HG03025 (cell line): Measurements from ENCODE around the gene RAB26.
"Not testable (repeated sequence)": the region's sequence is repeated elsewhere in the genome, so short reads cannot be mapped to it uniquely, and the experiment has no call there.

Source experiments
- ATAC-seq: cut with Tn5 transposase; IDR thresholded peaks from one replicate; pipeline ENCODE4 v1.9.1; 2021; ENCODE audit warnings: mild to moderate bottlenecking, moderate library complexity; ENCODE audit not compliant: unreplicated experiment, low FRiP score

Gene RAB26

DNA sequence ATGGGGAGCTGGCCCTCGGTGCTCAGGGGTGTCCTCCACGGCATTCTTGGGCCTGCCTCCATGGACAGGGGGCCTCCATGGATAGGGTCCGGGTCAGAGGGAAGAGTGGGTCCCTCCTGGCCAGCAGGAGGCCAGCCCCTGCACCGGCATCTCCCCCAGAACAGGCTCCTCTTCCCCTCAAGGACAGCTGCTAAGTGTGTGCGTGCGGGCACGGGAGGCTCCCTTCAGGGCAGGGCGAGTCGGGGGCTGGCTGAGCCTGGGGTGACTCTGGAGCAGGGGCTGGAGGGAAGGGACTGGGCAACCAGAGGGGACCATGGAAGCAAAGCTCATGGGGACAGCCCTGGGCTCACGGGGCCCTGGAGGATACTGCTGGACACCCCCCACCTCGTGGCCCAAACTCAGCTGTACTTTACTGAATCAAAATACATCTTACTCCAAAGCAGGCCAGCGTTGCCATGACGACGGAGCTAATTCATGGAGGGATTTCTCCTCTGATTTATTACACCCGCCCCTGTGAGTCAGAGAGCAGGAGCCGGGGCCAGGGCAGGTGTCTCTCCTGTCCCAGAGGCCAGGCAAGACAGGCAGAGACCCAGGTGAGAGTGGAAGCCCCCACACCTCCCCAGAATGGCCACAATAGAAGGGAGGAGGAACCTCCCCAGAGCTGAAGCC lies 45.9 kb downstream of the RAB26 start:
- no peak for ATAC-seq

DNA sequence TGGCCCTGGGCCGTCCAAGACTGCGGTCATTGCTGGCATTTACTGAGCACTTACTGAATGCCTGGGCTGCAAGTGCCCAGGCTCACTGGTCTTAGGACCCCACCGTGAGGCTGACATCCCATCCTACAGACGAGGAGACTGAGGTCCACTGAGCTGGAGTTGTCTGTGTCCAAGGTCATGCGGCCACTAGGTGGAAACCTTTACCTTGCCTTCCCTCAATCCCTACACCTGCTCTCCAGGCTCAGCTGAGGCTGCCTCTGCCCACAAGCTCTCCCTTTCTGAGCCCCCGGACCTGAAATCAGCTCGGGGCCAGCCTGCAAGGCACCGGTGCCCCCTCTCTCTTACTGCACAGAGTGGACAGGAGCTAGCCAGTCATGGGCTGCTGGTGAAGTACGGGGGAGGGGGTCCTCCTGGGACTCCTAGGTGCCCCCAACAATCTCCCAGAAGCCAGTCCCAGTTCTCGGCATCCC lies 46.5 kb downstream of the RAB26 start:
- no peak for ATAC-seq

DNA sequence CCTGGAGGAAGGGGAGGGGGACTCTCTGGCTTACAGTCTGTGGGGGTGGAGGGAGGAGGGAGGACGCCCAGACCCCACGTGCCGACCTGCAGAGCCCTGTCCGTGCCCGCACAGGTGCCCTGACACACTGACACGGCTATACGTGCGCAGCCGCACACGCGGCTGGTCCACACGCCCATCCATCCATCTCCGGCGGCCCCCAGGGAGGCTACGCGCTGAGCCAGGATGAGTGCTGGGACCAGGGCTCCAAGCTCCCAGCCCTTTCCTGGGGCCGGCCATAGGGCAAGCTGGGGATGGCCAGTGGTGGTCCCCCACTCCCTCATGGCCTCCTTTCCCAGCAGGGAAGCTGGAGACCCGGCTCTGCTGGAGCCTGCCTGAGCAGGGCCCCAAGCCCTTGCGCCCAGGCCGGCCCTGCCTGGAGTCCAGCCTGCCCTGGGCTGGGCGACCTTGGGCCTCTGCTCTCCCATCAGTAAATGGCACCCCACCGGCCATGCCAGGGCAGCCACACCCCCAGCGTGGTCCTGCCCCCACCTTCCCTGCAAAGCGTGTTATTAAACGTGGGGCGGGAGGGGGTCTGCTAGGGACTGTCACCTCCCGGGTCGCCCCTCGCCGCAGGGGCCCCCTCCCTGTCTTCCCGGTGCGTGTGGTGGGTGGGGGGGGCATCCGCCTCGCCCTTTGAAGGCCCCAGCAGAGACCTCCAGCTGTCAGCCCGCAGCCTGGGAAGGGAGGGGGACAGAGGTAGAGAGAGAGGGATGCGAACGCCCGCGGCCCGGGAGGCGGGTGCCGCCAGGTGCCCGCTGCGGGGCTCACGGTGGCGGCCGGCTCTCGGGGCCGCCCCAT lies 47.1 kb downstream of the RAB26 start:
- ATAC-seq, result no peak

DNA sequence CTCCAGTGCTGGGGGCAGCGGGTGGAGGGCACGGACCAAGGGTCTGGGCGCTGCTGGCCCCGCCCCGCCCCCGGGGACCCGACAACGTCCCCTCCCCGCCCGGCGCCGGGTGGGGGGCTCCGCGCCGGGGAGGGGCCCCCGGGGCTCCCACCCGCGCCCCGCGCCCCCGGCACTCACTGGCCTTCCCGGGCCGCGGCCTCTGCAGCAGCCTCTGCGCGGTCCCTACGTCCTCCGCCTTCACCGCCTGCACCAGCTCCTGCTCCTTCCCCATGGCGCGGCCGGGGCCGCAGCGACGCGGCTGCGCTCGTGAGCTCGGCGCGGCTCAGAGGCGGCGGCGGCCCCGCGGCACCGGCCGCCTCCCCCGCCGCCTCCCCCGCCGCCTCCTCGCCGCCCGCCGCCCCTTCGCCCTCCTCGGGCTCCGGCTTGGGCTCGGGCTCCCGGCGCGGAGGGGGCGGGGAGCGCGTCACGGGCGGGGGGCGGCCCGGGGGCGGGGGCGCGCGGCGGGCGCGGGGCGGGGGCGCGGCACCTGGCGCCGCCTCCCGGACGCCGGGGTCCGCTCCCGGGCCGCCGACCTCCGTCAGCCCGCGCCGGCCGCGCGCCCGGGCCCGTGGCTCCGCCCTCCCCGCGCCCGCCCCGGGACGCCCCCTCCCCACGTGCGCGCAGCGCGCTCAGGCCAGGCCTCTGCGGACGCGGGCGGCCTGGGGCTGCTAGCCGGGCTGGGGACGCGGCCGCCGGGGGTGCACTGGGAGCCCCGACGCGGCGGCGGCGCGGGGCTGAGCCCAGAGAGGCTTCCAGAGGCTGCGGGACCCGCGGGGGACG lies 47.9 kb downstream of the RAB26 start, which contains the start of gene CASKIN1:
CASKIN1 (minus strand) TSS at position 444 of the 819 bp plus-strand sequence; CDS start at position 271, 173 bp downstream.
- no peak for ATAC-seq

DNA sequence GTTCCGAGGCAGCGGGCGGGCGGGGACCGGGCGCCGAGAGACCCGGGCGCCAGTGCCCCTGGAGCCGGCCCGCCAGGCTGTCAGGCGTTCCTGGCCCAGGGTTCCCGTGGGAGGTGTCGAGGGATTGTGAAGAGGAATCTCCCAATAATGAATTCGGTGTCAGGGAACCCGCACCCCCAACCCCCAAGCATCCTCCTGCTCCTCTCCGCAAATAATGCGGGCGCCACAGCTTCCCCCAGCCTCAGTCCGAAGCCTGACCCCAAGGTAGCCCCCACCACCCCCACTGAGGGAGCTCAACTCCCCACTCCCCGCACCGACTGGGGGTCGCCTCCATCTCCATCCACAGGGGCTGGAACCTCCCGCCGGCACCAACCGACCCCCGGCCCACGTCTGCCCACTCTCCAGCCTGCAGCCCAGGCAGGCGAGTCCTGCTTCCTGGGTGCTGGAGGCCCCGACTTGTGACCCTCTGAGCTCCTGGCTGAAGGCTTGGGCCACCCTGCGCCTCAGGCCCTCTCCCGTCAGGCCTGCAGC lies 48.6 kb downstream of the RAB26 start:
- ATAC-seq, result no peak

DNA sequence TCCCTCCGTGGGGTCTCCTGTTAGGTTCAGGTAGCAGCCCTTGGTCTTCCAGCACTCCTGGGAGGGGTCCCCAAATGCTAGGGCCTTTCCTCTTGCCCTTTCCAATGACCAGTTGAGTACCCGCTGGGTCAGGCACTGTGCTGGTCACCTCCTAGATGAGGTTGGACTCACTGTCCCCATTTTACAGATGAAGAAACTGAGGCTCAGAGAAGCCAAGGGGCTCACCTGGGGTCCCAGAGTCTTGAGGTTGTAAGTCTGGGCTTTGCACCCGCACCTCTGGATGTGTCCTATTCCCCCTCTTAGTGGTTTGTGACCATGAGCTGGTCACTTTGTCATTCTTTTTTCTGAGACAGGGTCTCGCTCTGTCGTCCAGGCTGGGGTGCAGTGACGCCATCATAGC lies 49.3 kb downstream of the RAB26 start:
- ATAC-seq, result no peak

DNA sequence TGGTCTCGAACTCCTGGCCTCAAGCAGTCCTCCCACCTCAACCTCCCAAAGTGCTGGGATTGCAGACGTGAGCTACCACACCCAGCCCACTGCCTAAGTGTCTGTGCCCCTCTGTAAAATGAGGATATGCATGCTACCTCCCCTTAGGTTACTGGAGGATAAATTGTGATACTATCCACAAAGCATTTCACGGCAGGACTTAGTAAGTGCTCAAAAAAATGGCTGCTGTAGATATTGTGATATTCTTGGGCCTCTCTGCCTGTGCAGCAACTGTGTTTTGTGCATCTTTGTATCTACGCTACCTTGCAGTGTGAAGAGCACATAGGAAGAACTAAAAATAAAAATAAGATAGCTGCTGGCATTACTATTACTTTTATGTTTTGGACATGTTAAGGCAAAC lies 49.9 kb downstream of the RAB26 start:
- ATAC-seq, result no peak

DNA sequence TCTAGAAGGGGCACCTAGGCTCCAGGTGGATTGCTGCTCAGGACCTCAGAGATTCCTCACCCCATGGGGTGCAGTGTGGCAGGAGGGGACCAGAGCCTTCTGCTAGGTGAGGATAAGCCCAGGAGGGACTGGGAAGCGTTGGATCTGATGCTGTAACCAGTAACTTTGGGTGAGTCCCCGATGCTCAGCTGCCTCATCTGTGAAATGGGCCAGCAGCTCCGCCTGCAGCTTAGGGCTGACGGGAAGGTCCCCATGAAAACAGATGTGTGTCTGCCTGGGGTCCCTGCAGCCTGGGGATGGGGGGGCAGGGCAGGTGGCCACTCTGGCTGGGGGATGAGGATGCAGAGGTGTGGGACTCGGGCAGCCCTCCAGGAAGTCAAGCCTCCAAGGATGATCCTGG lies 50.7 kb downstream of the RAB26 start:
- no peak for ATAC-seq

DNA sequence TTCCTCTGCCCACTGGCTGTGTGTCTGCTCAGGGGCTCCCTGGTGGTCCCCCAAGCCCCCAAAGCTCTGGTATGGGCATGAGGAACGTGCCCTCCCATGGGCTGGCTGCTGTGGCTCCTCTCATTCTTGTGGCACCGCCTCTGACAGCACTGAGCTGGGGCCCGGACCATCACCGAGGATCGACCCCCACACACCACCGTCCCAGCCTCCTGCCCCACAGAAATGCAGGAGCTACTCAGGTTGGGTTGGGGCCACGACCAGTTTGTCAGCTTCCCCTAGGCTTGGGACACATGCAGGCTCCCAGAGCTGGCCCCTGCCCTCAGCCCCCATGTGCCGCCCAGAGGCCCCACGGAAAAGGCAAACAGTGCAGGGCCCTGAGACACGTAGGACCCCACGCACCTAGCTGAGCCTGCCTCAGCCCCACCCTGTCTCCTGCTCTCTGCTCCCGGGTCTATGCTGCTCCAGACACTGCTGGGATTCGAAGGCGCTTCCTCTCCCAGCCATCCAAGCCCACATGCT lies 51.3 kb downstream of the RAB26 start:
- no peak for ATAC-seq

DNA sequence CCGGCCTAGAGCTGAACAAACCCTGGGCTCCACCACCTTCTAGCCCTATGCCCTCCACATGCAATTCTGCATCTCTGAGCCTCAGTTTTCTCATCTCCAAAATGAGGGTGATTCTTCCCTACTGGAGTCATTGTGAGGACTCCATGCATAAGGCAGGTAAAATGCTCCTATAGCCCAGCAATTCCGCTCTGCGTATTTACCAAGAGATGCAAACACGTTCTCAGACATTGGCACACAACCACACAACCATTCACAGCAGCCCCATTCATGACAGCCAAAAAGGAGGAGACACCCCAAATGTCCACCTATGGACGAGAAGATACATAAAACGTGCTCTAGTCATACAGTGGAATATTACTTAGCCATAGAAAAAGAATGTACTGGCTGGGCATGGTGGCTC lies 51.9 kb downstream of the RAB26 start:
- no peak for ATAC-seq

DNA sequence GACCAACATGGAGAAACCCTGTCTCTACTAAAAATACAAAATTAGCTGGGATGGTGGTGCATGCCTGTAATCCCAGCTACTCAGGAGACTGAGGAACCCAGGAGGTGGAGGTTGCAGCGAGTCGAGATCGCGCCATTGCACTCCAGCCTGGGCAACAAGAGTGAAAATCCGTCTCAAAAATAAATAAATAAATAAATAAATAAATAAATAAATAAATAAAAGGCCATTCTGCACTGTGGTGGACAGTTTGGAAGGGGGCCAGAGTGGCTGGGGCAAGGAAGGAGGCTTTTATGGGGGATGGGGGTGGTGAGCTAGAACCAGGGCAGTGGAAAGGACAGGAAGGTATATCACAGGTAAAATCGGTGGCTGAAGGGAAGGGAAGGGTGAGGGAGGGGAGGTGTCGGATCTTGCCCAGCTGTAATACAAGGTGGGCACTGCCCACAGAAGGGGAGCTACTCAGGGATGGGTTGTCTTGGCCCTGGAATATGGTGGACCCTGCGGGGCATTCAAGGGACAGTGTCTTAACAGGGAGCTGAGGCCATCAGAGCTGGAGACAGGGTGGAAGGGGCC lies 54.8 kb downstream of the RAB26 start:
- not testable (repeated sequence) for ATAC-seq
